HUES48 (cell line): ENCODE measurements around the gene EXOC1.

Experiments
- H3K27ac ChIP-seq: one replicate; pipeline ENCODE4 v1.7.0; 2013; ENCODE audit warnings: low read depth, low read length, inconsistent platforms
- H3K27me3 ChIP-seq: 2 replicates; pipeline ENCODE4 v1.6.1; 2013; ENCODE audit warnings: mild to moderate bottlenecking, low read length; ENCODE audit not compliant: control insufficient read depth, insufficient read depth
- H3K36me3 ChIP-seq: 2 replicates; pipeline ENCODE4 v1.6.1; 2013; ENCODE audit warnings: low read length; ENCODE audit not compliant: control insufficient read depth, insufficient read depth
- H3K4me1 ChIP-seq: 2 replicates; pipeline ENCODE4 v1.6.1; 2013; ENCODE audit warnings: mild to moderate bottlenecking, low read length; ENCODE audit not compliant: control insufficient read depth, insufficient read depth
- H3K4me3 ChIP-seq: 2 replicates; pipeline ENCODE4 v1.5.1; 2013; ENCODE audit warnings: mild to moderate bottlenecking, low read depth, low read length
- H3K9ac ChIP-seq: 2 replicates; pipeline ENCODE4 v1.6.1; 2013; ENCODE audit warnings: mild to moderate bottlenecking, low read depth, low read length, moderate library complexity
- H3K9me3 ChIP-seq: 2 replicates; pipeline ENCODE4 v1.6.1; 2013; ENCODE audit warnings: low read length; ENCODE audit not compliant: control insufficient read depth, insufficient read depth

Gene EXOC1

DNA sequence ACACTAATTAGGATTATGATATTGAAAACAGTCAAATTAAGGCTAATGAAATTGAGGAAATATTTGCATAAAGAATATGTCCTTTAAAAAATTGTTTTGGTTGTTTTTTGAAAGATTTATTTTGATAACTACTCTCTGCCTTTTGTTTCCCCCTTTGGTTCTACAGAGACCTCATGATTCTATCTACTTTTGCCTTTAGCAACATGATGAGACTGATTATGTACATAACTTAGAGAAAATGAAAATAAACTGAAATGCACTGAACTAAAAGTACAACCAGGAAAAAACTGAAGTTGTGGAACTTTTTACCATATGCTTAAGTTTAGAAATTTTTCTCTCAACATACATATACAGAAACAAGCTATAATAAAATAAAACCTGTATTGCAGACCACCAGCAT is 21.4 kb downstream of the EXOC1 start:
- Histone ChIP-seq H3K27me3 (no peaks in the 10 kb centered on the region), H3K9me3 (no peaks in the 10 kb centered on the region), H3K4me1 (no peaks in the 10 kb centered on the region), H3K9ac (no peak overlapping the region), H3K4me3 (no peak overlapping the region), H3K27ac (no peak overlapping the region), H3K36me3 (peaks cover 55% of the 10 kb centered on the region)

DNA sequence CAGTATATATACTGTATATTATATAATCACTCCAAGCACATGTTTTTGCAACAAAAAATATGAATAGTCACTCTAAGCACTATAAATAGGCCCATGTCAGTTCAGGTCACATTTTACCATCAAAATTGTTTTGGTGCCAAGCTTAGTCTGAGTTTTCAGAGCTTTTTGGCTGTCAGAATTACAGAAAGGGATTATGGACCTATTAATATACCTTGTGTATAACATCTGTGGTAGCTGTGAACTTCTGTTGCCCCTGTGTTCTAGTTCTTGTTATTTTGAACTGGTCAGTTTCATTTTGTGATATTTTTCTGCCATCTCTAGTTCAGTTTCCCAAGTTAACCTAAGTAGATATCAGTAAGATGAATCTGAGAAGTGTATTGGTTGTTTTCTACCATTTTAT is 22.9 kb downstream of the EXOC1 start:
- no peaks in the 10 kb centered on the region for H3K27me3 ChIP-seq
- H3K9ac ChIP-seq: no peak overlapping the region
- no peak overlapping the region for H3K27ac ChIP-seq
- no peaks in the 10 kb centered on the region for H3K9me3 ChIP-seq
- no peak overlapping the region for H3K4me3 ChIP-seq
- H3K4me1 ChIP-seq: no peaks in the 10 kb centered on the region
- H3K36me3 ChIP-seq: peaks cover 46% of the 10 kb centered on the region

DNA sequence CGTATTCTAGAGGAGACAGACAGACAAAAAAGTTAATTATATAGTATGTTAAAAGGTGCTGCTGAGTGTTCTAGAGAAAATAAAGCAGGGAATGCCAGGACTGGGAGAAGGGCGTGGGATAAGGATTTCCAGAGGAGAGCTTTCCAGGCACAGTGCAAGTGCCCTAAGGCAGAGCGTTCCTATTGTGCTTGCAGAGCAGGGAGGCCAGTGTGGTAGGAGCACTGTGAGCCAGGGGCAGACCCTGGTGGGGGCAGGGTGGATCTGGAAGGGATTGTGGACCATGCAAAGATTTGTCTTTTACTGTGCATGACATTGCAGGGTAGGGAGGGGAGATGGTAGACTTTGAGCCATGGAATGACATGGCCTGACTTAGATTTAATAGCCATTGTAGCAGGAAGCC is 25.8 kb downstream of the EXOC1 start:
- H3K4me1 ChIP-seq: peaks cover 1% of the 10 kb centered on the region; the same call in 1 of the 2 replicates
- no peak overlapping the region for H3K9ac ChIP-seq
- no peaks in the 10 kb centered on the region for H3K27me3 ChIP-seq
- no peak overlapping the region for H3K4me3 ChIP-seq
- H3K36me3 ChIP-seq: peaks cover 42% of the 10 kb centered on the region
- no peaks in the 10 kb centered on the region for H3K9me3 ChIP-seq
- H3K27ac ChIP-seq: no peak overlapping the region

DNA sequence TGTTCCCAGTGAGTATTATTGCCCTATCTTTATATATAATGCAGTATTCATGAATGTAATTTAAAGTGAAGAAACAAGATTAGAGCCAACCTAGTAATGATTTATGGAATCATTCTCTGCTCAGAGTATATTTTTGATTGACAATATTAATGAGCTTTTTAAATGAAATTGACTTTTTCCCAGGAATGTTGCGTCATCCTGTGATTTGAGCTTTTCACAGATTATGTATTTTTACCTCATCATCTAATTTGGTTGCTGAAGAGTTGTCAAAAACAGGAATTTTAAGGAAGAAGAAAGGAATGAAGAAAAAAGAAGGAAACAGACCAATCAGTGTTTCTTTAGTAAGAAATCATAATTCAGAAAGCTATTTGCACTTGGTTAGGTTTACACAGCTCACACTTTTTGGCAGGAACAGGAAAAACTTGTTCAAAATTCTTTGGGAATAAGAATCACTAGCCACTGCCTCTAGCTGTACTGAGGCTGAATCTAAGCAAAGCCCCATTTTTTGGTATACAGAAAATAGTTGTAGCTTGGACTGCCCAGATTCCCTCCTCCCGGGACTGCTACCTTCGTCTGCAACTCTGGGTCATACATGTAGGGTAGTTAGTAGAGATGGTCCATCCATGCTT is 27.3 kb downstream of the EXOC1 start:
- no peaks in the 10 kb centered on the region for H3K9me3 ChIP-seq
- peaks cover 36% of the 10 kb centered on the region for H3K36me3 ChIP-seq
- no peak overlapping the region for H3K9ac ChIP-seq
- no peaks in the 10 kb centered on the region for H3K27me3 ChIP-seq
- peaks cover 5% of the 10 kb centered on the region; the same call in 1 of the 2 replicates for H3K4me1 ChIP-seq
- H3K4me3 ChIP-seq: no peak overlapping the region
- H3K27ac ChIP-seq: no peak overlapping the region

DNA sequence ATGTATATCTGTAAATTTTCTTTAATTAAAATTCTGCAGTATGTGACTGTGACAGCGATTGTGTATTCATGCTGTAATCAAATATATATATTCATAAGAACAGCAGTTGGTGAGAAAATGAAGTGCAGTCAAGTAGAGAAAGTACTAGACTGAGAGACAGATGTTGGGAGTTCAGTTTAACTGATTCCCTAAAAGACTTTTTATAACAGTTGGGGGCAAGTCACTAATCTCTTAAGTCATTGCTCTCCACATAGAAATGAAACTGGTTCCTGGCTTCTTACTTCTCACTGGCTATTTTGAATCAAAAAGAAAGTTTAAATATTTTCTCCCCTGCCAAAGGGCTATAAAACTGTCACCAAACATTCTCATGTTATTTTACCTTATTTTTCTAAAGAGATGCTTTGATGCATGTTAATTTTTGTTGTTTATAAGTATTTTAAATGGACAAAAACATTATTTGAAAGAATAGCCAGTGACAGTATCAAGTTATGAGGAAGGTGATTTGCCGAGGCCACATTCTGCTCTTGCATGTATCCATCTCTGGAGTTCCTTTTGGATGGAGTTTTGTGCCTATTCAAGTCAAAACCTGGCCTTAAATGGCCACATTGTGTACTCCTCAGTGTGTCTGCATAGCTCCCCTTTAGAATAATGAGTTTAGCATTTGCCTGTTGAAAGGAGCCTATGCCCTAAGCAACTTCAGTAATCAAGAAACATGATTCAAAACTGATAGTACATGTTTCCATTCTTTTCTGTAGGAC is 30.8 kb downstream of the EXOC1 start:
- no peaks in the 10 kb centered on the region for H3K9me3 ChIP-seq
- H3K4me3 ChIP-seq: no peak overlapping the region
- peaks cover 25% of the 10 kb centered on the region for H3K36me3 ChIP-seq
- H3K27ac ChIP-seq: peak overlapping the region; percentile 37
- H3K9ac ChIP-seq: no peak overlapping the region
- H3K4me1 ChIP-seq: peaks cover 5% of the 10 kb centered on the region; the same call in 1 of the 2 replicates
- H3K27me3 ChIP-seq: no peaks in the 10 kb centered on the region

DNA sequence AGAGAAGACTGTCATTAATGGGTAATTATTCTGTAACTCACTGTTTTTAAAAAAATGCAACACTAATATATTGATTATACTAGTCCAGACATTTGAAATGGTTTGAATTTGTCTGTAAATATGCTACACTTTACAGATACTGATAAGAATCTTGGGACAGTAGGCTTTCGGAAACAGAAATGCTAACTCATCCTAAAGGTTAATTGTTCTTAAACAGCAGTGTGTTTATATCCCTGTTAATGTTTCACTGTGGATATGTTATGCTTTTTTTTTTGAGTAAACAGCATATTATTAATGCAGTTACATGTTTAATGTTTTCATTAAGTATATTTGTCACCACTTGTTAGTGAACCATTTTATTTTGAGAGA is 31.4 kb downstream of the EXOC1 start:
- Histone ChIP-seq H3K4me3 (no peak overlapping the region), H3K9me3 (no peaks in the 10 kb centered on the region), H3K27ac (peak overlapping the region; percentile 37), H3K9ac (no peak overlapping the region), H3K4me1 (peaks cover 5% of the 10 kb centered on the region; the same call in 1 of the 2 replicates), H3K27me3 (no peaks in the 10 kb centered on the region), H3K36me3 (peaks cover 26% of the 10 kb centered on the region)

DNA sequence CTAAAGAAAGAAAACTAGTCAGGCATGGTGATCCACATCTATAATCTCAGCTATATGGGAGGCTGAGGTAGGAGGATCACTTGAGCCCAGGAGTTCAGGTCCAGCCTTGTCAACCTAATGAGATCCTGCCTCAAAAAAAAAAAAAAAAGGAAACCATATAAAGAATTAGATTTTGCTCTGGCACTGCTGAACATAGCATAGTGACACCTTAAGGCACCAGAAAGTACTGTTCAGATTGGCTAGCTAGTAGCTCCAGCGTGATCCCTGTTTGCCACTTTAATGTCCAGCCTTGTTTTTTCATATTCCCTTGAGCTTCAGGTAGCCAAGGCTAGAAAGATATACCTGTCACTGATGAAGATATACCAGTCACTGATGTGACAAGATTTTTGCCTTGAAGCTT is 34.1 kb downstream of the EXOC1 start:
- no peak overlapping the region for H3K27ac ChIP-seq
- H3K9ac ChIP-seq: no peak overlapping the region
- H3K4me3 ChIP-seq: no peak overlapping the region
- H3K27me3 ChIP-seq: no peaks in the 10 kb centered on the region
- H3K9me3 ChIP-seq: no peaks in the 10 kb centered on the region
- peaks cover 22% of the 10 kb centered on the region; the same call in 1 of the 2 replicates for H3K36me3 ChIP-seq
- H3K4me1 ChIP-seq: peaks cover 5% of the 10 kb centered on the region; the same call in 1 of the 2 replicates

DNA sequence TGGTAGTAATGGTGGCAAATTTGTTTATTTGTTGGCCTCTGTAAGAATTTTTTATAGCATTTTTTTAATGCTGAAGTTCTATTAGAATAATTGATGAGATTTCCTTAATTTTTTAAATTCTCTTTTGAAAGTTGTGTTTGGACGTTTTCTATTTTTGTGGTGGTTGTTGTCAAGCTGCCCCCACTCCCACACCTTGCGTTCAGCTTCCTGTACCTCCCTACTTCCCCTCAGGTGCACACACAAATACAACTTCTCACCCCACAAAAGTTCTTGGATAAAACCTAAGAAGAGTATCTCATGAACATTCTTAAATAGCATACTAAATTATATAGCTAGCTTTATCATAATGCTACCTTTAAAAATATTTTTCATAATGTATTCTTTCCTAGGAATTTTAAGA is 38.7 kb downstream of the EXOC1 start:
- Histone ChIP-seq H3K27ac (no peak overlapping the region), H3K36me3 (peaks cover 35% of the 10 kb centered on the region)

DNA sequence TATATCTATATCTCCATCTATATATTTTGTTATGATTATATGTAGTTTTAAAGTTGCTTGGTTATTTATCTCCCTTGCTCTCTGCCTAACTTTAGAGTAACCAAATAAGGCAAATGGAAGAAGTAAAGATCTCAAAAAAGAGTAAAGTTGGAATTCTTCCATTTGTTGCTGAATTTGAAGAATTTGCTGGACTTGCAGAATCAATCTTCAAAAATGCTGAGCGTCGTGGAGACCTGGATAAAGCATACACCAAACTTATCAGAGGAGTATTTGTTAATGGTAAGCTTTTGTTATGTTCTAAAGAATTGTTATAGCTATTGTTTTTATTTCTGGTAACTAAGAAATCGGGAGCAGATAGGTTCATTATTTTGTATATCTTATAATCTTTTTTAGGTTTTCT is 43.2 kb downstream of the EXOC1 start:
- no peak overlapping the region for H3K27ac ChIP-seq
- no peaks in the 10 kb centered on the region for H3K27me3 ChIP-seq
- H3K9me3 ChIP-seq: no peaks in the 10 kb centered on the region
- H3K36me3 ChIP-seq: peaks cover 45% of the 10 kb centered on the region
- no peak overlapping the region for H3K4me3 ChIP-seq
- H3K4me1 ChIP-seq: no peaks in the 10 kb centered on the region
- no peak overlapping the region for H3K9ac ChIP-seq

More for the DNA sequence above, 38.7 kb downstream of the EXOC1 start:
- Histone ChIP-seq H3K4me3 (no peak overlapping the region), H3K4me1 (no peaks in the 10 kb centered on the region), H3K9ac (no peak overlapping the region), H3K27me3 (no peaks in the 10 kb centered on the region), H3K9me3 (no peaks in the 10 kb centered on the region)

DNA sequence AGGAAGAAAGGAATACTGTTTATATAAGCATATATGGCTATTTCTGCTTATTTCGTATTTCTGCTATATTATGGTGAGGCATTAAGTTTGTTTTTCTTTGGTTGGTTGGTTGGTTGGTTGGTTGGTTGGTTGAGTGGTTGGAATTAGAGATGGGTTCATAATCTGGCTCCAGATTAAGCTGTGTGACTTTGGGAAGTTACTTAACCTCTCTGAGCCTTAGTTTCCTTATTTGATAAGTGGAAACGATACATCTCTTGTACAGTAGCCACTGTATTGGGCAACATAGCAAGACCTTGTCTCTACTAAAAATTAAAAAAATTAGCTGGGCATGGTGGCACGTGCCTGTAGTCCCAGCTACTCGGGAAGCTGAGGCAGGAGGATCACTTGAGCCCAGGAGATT is 49.2 kb downstream of the EXOC1 start:
- Histone ChIP-seq H3K4me1 (no peaks in the 10 kb centered on the region), H3K36me3 (peaks cover 33% of the 10 kb centered on the region), H3K4me3 (no peak overlapping the region), H3K27ac (no peak overlapping the region), H3K27me3 (no peaks in the 10 kb centered on the region), H3K9ac (no peak overlapping the region), H3K9me3 (no peaks in the 10 kb centered on the region)

DNA sequence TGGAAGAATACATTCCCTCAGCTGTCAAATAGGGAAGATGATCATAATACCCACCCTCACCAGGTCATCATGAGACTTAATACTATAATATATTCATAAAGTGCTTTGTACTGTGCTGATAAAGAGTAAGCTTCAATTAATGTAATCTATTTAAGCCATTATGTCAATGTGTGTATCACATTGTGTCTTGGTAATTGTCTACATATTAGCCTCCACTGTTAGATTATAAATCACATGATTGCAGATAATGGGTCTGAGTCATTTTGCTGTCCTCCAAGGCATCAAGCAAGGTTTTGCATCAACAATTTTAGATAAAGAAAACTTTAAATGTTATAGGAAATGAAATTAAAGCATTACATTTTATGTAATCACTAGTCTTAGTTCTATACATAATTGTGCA is 50.1 kb downstream of the EXOC1 start:
- no peak overlapping the region for H3K27ac ChIP-seq
- H3K27me3 ChIP-seq: no peaks in the 10 kb centered on the region
- H3K4me1 ChIP-seq: no peaks in the 10 kb centered on the region
- peaks cover 31% of the 10 kb centered on the region for H3K36me3 ChIP-seq
- H3K4me3 ChIP-seq: no peak overlapping the region
- no peaks in the 10 kb centered on the region for H3K9me3 ChIP-seq
- H3K9ac ChIP-seq: no peak overlapping the region
